Prostate gland (tissue), 2 donors: ENCODE data around the gene EVA1A.

ENCODE experiments used
- POLR2A ChIP-seq: fragments of 450-650 bp; IDR thresholded peaks from one replicate; pipeline ENCODE4 v1.6.1; 2016; ENCODE audit warnings: antibody characterized with exemption, mild to moderate bottlenecking
- POLR2AphosphoS5 ChIP-seq: sonication (generic); formaldehyde crosslinking; IDR thresholded peaks from one replicate; pipeline ENCODE4 v1.6.1; 2017; ENCODE audit warnings: antibody characterized with exemption
- TF ChIP-seq, protein P1 (sequence below), 4 experiments: fragments of 200-600 bp in 2 of 4; fragments of 450-650 bp in 2 of 4; sonication (generic) in 2 of 4; IDR thresholded peaks; 1 replicate in 3 of 4; 2 replicates in 1 of 4; pipeline ENCODE4 v1.5.1; 2016 to 2019; ENCODE audit warnings: antibody characterized with exemption in 4 of 4, mild to moderate bottlenecking in 2 of 4, moderate library complexity in 2 of 4

DNA sequence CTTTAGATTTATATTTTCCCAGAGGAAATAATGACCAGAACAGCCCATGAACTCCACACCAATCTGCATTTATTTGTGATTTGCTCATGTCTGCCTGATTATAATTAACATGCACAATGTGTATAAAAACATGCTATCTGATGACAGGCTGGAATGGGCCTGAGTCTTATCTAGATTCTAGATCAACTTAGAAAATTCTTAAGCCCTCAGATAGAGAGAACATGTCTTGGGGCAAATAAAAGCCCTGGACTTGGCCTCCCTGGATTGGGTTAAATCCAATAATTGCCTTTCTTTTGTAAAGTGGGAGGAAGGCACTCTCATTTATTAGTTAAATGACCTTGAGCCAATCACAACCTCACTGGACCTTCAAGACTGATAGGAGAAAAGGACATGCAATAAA lies 61.8 kb downstream of the EVA1A start:
- TF ChIP-seq, protein P1, sequence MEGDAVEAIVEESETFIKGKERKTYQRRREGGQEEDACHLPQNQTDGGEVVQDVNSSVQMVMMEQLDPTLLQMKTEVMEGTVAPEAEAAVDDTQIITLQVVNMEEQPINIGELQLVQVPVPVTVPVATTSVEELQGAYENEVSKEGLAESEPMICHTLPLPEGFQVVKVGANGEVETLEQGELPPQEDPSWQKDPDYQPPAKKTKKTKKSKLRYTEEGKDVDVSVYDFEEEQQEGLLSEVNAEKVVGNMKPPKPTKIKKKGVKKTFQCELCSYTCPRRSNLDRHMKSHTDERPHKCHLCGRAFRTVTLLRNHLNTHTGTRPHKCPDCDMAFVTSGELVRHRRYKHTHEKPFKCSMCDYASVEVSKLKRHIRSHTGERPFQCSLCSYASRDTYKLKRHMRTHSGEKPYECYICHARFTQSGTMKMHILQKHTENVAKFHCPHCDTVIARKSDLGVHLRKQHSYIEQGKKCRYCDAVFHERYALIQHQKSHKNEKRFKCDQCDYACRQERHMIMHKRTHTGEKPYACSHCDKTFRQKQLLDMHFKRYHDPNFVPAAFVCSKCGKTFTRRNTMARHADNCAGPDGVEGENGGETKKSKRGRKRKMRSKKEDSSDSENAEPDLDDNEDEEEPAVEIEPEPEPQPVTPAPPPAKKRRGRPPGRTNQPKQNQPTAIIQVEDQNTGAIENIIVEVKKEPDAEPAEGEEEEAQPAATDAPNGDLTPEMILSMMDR (IDR thresholded peaks at IDR 0.05) = no peak
- no peak for TF ChIP-seq POLR2A
- no peak for TF ChIP-seq POLR2AphosphoS5
